DND-41 (cell line): ENCODE results near the gene MANEAL.

ENCODE experiments used
- CTCF ChIP-seq: IDR thresholded peaks from 2 replicates; pipeline ENCODE4 v1.5.1; 2012; ENCODE audit warnings: borderline replicate concordance, low read length, moderate library complexity, mild to moderate bottlenecking; ENCODE audit not compliant: poor library complexity, severe bottlenecking; ENCODE audit errors: extremely low read depth
- EZH2 ChIP-seq: IDR thresholded peaks from 3 replicates; pipeline ENCODE4 v1.6.1; 2012; ENCODE audit warnings: borderline replicate concordance, low read depth, mild to moderate bottlenecking, moderate library complexity, low read length, inconsistent platforms; ENCODE audit not compliant: severe bottlenecking

- TF ChIP-seq CTCF (no peak), EZH2 (no peak)
Observed at GRCh38 chr1:37844536-37844935, 50.9 kb downstream of the MANEAL start.
